HepG2 (cell line): Measurements from ENCODE around the gene COPS3. TPM values are rescaled to one million over a fixed set of nuclear protein-coding genes. Genes with fewer than 3 reads are reported as not detected.
A peak's percentile ranks its signal among the peaks of the same experiment; 100 is the strongest.

Experiments
- CENPT ChIP-seq: sonication (generic); formaldehyde crosslinking; IDR thresholded peaks from 2 replicates; pipeline ENCODE4 v1.8.0; 2022; ENCODE audit warnings: low read depth, mild to moderate bottlenecking, moderate library complexity, missing genetic modification reagents
- DMAP1 ChIP-seq: IDR thresholded peaks from 2 replicates; pipeline ENCODE4 v1.6.1; 2016
- HNRNPL ChIP-seq: fragments of 200-400 bp; formaldehyde crosslinking; IDR thresholded peaks from 2 replicates; pipeline ENCODE4 v1.6.1; 2017; ENCODE audit warnings: mild to moderate bottlenecking, low read depth, low read length
- JUND ChIP-seq: sonication (generic); formaldehyde crosslinking; IDR thresholded peaks from 2 replicates; pipeline ENCODE4 v1.8.0; 2022; ENCODE audit warnings: mild to moderate bottlenecking, missing genetic modification reagents
- MAFK ChIP-seq, 2 experiments: IDR thresholded peaks in 1 of 2; conservative IDR thresholded peaks in 1 of 2; 2 replicates each; pipeline ENCODE4 v1.6.1; 2011; ENCODE audit warnings: improper control_type of control experiment in 2 of 2, low read length in 2 of 2
- MEIS1 ChIP-seq: sonication (generic); formaldehyde crosslinking; IDR thresholded peaks from 2 replicates; pipeline ENCODE4 v1.9.0; 2021; ENCODE audit warnings: mild to moderate bottlenecking, missing genetic modification reagents, moderate library complexity, borderline replicate concordance
- PRMT3 ChIP-seq: sonication (generic); formaldehyde crosslinking; IDR thresholded peaks from 2 replicates; pipeline ENCODE4 v1.8.1; 2022; ENCODE audit warnings: low read depth, mild to moderate bottlenecking, moderate library complexity, missing genetic modification reagents, borderline replicate concordance
- RFX3 ChIP-seq: IDR thresholded peaks from 2 replicates; pipeline ENCODE4 v1.6.1; 2016; ENCODE audit warnings: missing biosample characterization, missing genetic modification reagents
- SAFB2 ChIP-seq: sonication (generic); formaldehyde crosslinking; IDR thresholded peaks from 2 replicates; pipeline ENCODE4 v1.5.1; 2020; ENCODE audit warnings: missing genetic modification reagents, low read depth, mild to moderate bottlenecking, borderline replicate concordance
- SETDB1 ChIP-seq: sonication (generic); formaldehyde crosslinking; IDR thresholded peaks from 2 replicates; pipeline ENCODE4 v1.5.1; 2020; ENCODE audit warnings: missing genetic modification reagents, mild to moderate bottlenecking, borderline replicate concordance
- SNAI1 ChIP-seq: sonication (generic); formaldehyde crosslinking; IDR thresholded peaks from 2 replicates; pipeline ENCODE4 v1.5.0; 2020; ENCODE audit warnings: mild to moderate bottlenecking, missing genetic modification reagents, borderline replicate concordance
- TEAD3 ChIP-seq: optimal IDR thresholded peaks from 2 replicates; pipeline ENCODE3; 2016; ENCODE audit warnings: borderline replicate concordance
- TGIF2 ChIP-seq: IDR thresholded peaks from 2 replicates; pipeline ENCODE4 v1.6.1; 2016; ENCODE audit warnings: control low read depth, missing compliant biosample characterization
- ZBTB44 ChIP-seq: sonication (generic); formaldehyde crosslinking; IDR thresholded peaks from 2 replicates; pipeline ENCODE4 v1.4.0; 2020; ENCODE audit warnings: missing genetic modification reagents
- ZNF256 ChIP-seq: sonication (generic); formaldehyde crosslinking; conservative IDR thresholded peaks from 2 replicates; pipeline ENCODE4 v1.4.0; 2020; ENCODE audit warnings: missing genetic modification reagents
- ZNF263 ChIP-seq: sonication (generic); formaldehyde crosslinking; IDR thresholded peaks from 2 replicates; pipeline ENCODE4 v1.4.0; 2020; ENCODE audit warnings: missing genetic modification reagents
- ZNF629 ChIP-seq: sonication (generic); formaldehyde crosslinking; conservative IDR thresholded peaks from 2 replicates; pipeline ENCODE4 v1.5.0; 2020; ENCODE audit warnings: missing genetic modification reagents
- ZNF770 ChIP-seq: sonication (generic); formaldehyde crosslinking; IDR thresholded peaks from 2 replicates; pipeline ENCODE4 v1.5.0; 2020; ENCODE audit warnings: mild to moderate bottlenecking, missing genetic modification reagents
- ZNF878 ChIP-seq: sonication (generic); formaldehyde crosslinking; IDR thresholded peaks from 2 replicates; pipeline ENCODE4 v1.8.1; 2023; ENCODE audit warnings: mild to moderate bottlenecking, missing genetic modification reagents, moderate library complexity
- polyA plus RNA-seq, 8 experiments: library from polyadenylated mRNA; depleted of rRNA in 3 of 8; stranded (reverse) in 7 of 8; unstranded in 1 of 8; fragments of >200 nt; fragmentation: Illumina TruSeq in 4 of 8; extraction: Trizol in 4 of 8; gene quantifications; 2 replicates each; pipeline versions ENCODE4 v1.2.1 to v1.2.3, GENCODE V29; 2011 to 2016; ENCODE audit warnings: low read depth in 4 of 8, missing spikeins in 1 of 8, mixed read lengths in 1 of 8; ENCODE audit not compliant: insufficient read depth in 1 of 8
- total RNA-seq, 5 experiments: library from RNA; depleted of rRNA; stranded (reverse); fragments of >200 nt; fragmentation: Illumina TruSeq; extraction: Trizol; gene quantifications; 2 replicates each; pipeline ENCODE4 v1.2.3, GENCODE V29; 2016; ENCODE audit warnings: low read depth in 1 of 5
- TF ChIP-seq, protein P1 (sequence below): sonication (generic); formaldehyde crosslinking; IDR thresholded peaks from 2 replicates; pipeline ENCODE4 v1.4.0; 2020; ENCODE audit warnings: missing genetic modification reagents
- TF ChIP-seq, protein P2 (sequence below): sonication (generic); formaldehyde crosslinking; IDR thresholded peaks from 2 replicates; pipeline ENCODE4 v1.5.1; 2020; ENCODE audit warnings: mild to moderate bottlenecking, missing genetic modification reagents
- TF ChIP-seq, protein P3 (sequence below): sonication (generic); formaldehyde crosslinking; IDR thresholded peaks from 2 replicates; pipeline ENCODE4 v1.8.1; 2023; ENCODE audit warnings: missing genetic modification reagents, mild to moderate bottlenecking, borderline replicate concordance

The COPS3 gene
- total and polyA plus RNA-seq, 2 of the 13 experiments (the other 11 are each of a cell fraction or from before 2014, with no cell fraction given) = 46.3 to 103 TPM

DNA sequence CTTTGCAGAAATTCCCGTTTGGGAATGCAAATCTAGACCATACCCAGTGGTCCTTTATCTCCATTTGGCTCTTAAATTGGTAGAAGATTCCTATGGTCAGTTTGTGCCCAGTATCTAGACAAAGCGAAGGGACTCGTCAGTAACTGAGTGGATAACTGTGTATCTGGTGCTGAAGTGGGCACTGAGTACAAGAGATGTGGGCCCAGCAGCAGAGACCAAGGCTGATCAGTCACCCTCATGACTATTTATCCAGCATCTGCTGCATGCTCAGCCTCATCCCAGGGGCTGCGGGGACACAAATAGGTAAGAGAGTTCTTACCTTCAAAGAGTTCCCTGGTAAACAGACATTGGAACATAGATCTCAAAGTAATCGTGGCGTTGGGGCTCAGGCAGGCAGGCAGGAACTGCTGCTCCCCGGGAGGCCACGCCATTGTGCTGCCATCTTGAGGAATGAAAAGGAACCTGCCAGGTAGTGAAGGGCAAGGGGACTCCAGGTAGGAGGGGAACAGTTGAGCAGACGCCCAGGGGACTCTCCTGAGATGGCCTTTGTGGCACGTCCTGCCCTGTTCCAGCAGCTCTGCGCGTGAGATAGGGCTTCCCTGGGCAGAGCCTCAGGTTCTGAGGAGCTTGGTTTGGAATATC is 32.4 kb upstream of the COPS3 start (continued):
- TF ChIP-seq, protein P1, sequence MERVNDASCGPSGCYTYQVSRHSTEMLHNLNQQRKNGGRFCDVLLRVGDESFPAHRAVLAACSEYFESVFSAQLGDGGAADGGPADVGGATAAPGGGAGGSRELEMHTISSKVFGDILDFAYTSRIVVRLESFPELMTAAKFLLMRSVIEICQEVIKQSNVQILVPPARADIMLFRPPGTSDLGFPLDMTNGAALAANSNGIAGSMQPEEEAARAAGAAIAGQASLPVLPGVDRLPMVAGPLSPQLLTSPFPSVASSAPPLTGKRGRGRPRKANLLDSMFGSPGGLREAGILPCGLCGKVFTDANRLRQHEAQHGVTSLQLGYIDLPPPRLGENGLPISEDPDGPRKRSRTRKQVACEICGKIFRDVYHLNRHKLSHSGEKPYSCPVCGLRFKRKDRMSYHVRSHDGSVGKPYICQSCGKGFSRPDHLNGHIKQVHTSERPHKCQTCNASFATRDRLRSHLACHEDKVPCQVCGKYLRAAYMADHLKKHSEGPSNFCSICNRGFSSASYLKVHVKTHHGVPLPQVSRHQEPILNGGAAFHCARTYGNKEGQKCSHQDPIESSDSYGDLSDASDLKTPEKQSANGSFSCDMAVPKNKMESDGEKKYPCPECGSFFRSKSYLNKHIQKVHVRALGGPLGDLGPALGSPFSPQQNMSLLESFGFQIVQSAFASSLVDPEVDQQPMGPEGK (CRISPR knock-in tag) = no peak
- TF ChIP-seq ZNF770 (CRISPR knock-in tag) (no peak), ZNF256 (CRISPR knock-in tag) (no peak), DMAP1 (CRISPR knock-in tag) (no peak), ZNF629 (CRISPR knock-in tag) (no peak), SAFB2 (CRISPR knock-in tag) (no peak), JUND (no peak), ZBTB44 (no peak), TEAD3 (CRISPR knock-in tag) (peak; percentile 46), TGIF2 (no peak), PRMT3 (CRISPR knock-in tag) (no peak), ZNF878 (CRISPR knock-in tag) (no peak), CENPT (CRISPR knock-in tag) (no peak), SETDB1 (CRISPR knock-in tag) (no peak), ZNF263 (CRISPR knock-in tag) (0 out of 2 replicates have a peak, but pooled peaks have one; percentile 25), RFX3 (CRISPR knock-in tag) (no peak), MEIS1 (no peak), SNAI1 (no peak), MAFK (conservative IDR thresholded peaks at IDR 0.05 in 1 of 2, IDR thresholded peaks at IDR 0.05 in 1 of 2; ENCODE audit: low read length in 2 of 2) (no peak), HNRNPL (no peak)
- TF ChIP-seq, protein P2, sequence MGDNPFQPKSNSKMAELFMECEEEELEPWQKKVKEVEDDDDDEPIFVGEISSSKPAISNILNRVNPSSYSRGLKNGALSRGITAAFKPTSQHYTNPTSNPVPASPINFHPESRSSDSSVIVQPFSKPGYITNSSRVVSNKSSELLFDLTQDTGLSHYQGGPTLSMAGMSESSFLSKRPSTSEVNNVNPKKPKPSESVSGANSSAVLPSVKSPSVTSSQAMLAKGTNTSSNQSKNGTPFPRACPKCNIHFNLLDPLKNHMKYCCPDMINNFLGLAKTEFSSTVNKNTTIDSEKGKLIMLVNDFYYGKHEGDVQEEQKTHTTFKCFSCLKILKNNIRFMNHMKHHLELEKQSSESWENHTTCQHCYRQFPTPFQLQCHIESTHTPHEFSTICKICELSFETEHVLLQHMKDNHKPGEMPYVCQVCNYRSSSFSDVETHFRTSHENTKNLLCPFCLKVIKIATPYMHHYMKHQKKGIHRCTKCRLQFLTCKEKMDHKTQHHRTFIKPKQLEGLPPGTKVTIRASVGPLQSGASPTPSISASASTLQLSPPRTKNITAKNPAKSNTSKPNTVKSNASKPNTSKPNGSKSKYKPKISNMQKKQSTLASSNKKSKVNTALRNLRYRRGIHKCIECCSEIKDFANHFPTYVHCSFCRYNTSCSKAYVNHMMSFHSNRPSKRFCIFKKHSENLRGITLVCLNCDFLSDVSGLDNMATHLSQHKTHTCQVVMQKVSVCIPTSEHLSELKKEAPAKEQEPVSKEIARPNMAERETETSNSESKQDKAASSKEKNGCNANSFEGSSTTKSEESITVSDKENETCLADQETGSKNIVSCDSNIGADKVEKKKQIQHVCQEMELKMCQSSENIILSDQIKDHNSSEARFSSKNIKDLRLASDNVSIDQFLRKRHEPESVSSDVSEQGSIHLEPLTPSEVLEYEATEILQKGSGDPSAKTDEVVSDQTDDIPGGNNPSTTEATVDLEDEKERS = no peak
- TF ChIP-seq, protein P3, sequence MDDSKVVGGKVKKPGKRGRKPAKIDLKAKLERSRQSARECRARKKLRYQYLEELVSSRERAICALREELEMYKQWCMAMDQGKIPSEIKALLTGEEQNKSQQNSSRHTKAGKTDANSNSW (CRISPR knock-in tag) = no peak
